HG03025 (cell line): ENCODE results near the gene DMRT1.
"Not testable (repeated sequence)": the region's sequence is repeated elsewhere in the genome, so short reads cannot be mapped to it uniquely, and the experiment has no call there.

Experiments used
- ATAC-seq: cut with Tn5 transposase; IDR thresholded peaks from one replicate; pipeline ENCODE4 v1.9.1; 2021; ENCODE audit warnings: mild to moderate bottlenecking, moderate library complexity; ENCODE audit not compliant: unreplicated experiment, low FRiP score

The DMRT1 gene

GRCh38 chr9:852539-852938 is 11.0 kb downstream of the DMRT1 start:
- ATAC-seq = no peak

- ATAC-seq = peak; percentile 99
Observed at GRCh38 chr9:859251-859650, 17.8 kb downstream of the DMRT1 start.

GRCh38 chr9:860706-861105 is 19.2 kb downstream of the DMRT1 start:
- no peak for ATAC-seq

GRCh38 chr9:861525-861924 is 20.0 kb downstream of the DMRT1 start:
- ATAC-seq = not testable (repeated sequence)

- no peak for ATAC-seq
Observed at GRCh38 chr9:875119-875962, 33.8 kb downstream of the DMRT1 start.

GRCh38 chr9:876425-876824 is 34.9 kb downstream of the DMRT1 start:
- no peak for ATAC-seq

- ATAC-seq = no peak
Observed at GRCh38 chr9:878239-878638, 36.7 kb downstream of the DMRT1 start.

GRCh38 chr9:880725-881124 is 39.2 kb downstream of the DMRT1 start:
- no peak for ATAC-seq

- no peak for ATAC-seq
Observed at GRCh38 chr9:882416-882924, 41.0 kb downstream of the DMRT1 start.

GRCh38 chr9:883011-883410 is 41.5 kb downstream of the DMRT1 start:
- no peak for ATAC-seq

GRCh38 chr9:886886-887285 is 45.4 kb downstream of the DMRT1 start:
- no peak for ATAC-seq

- ATAC-seq = no peak
Observed at GRCh38 chr9:892123-892522, 50.6 kb downstream of the DMRT1 start.

- ATAC-seq = no peak
Observed at GRCh38 chr9:893115-893514, 51.6 kb downstream of the DMRT1 start.

- ATAC-seq = peak; percentile 90
Observed at GRCh38 chr9:893843-894420, 52.4 kb downstream of the DMRT1 start.

GRCh38 chr9:899440-900184 is 58.1 kb downstream of the DMRT1 start:
- no peak for ATAC-seq

- no peak for ATAC-seq
Observed at GRCh38 chr9:903886-904285, 62.4 kb downstream of the DMRT1 start.

- ATAC-seq = no peak
Observed at GRCh38 chr9:905906-906305, 64.4 kb downstream of the DMRT1 start.

GRCh38 chr9:908536-909205 is 67.2 kb downstream of the DMRT1 start:
- ATAC-seq = no peak

GRCh38 chr9:911005-911404 is 69.5 kb downstream of the DMRT1 start:
- ATAC-seq = no peak

GRCh38 chr9:912776-913175 is 71.3 kb downstream of the DMRT1 start:
- ATAC-seq = no peak

GRCh38 chr9:913526-913925 is 72.0 kb downstream of the DMRT1 start:
- not testable (repeated sequence) for ATAC-seq
